Panc1 (cell line): ENCODE results near the gene PTPRF.

Experiments
- CTCF ChIP-seq: fragments of 450-650 bp; IDR thresholded peaks from 2 replicates; pipeline ENCODE4 v1.5.1; 2017; ENCODE audit warnings: mild to moderate bottlenecking
- POLR2AphosphoS5 ChIP-seq: IDR thresholded peaks from 2 replicates; pipeline ENCODE4 v1.6.1; 2012; ENCODE audit warnings: mild to moderate bottlenecking, low read depth, low read length, moderate library complexity

DNA sequence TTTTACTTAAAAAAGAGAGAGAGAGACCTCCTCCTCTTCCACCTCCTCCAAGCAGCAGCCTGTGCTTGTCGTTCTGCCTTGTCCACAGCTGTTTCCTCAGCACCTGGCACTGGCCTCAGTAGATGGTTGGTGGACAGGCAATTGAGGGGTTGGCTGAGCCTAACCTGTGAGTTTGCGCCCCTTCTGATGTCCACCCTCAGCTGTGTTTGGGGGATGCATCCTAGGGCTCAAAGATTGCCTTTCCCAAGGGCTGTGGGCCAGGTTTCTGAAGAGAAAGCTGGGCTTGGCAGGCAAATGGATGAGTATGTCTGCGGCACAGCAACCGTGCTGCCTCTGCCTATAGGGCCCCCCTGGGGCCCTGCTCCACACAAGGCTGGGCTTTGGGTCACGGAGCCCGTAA lies 84.2 kb downstream of the PTPRF start:
- no peak for TF ChIP-seq CTCF
- TF ChIP-seq POLR2AphosphoS5, result no peak
